ENCODE data around the gene OSMR.

GRCh38 chr5:38899936-38900335, 54.1 kb downstream of the OSMR start:
- TF ChIP-seq POLR2A (IDR thresholded peaks at IDR 0.05; ENCODE audit: low read depth) (no peak), CTCF (IDR thresholded peaks at IDR 0.05) (no peak), POLR2AphosphoS5 (IDR thresholded peaks at IDR 0.05) (no peak)
